Smooth muscle cell (in vitro differentiated cells): ENCODE data around the gene NANOS3. TPM values are rescaled to one million over a fixed set of nuclear protein-coding genes. Genes with fewer than 3 reads are reported as not detected.

Source experiments
- DNase-seq: peaks from one replicate; lab custom pipeline; 2025; ENCODE audit not compliant: unreplicated experiment; lab: John Stamatoyannopoulos, UW
- H2AFZ ChIP-seq: fragments of 200-600 bp; sonication (generic); 2 replicates; pipeline ENCODE4 v1.6.0; 2016; ENCODE audit warnings: antibody characterized with exemption, low read depth, mild to moderate bottlenecking
- H3F3A ChIP-seq: fragments of 200-600 bp; sonication (generic); 2 replicates; pipeline ENCODE4 v1.6.0; 2017; ENCODE audit warnings: antibody characterized with exemption, low read depth
- H3K27ac ChIP-seq: fragments of 200-600 bp; sonication (generic); 2 replicates; pipeline ENCODE4 v1.5.1; 2016; ENCODE audit warnings: low read depth, mild to moderate bottlenecking
- H3K27me3 ChIP-seq: fragments of 200-600 bp; sonication (generic); 2 replicates; pipeline ENCODE4 v1.6.1; 2016; ENCODE audit warnings: low read depth, mild to moderate bottlenecking
- H3K36me3 ChIP-seq: fragments of 200-600 bp; sonication (generic); 2 replicates; pipeline ENCODE4 v1.5.1; 2016; ENCODE audit warnings: low read depth
- H3K4me1 ChIP-seq: fragments of 200-600 bp; sonication (generic); 2 replicates; pipeline ENCODE4 v1.5.1; 2016; ENCODE audit warnings: low read depth
- H3K4me2 ChIP-seq: fragments of 200-600 bp; sonication (generic); 2 replicates; pipeline ENCODE4 v1.6.0; 2016; ENCODE audit warnings: mild to moderate bottlenecking
- H3K4me3 ChIP-seq: fragments of 200-600 bp; sonication (generic); 2 replicates; pipeline ENCODE4 v1.5.1; 2016; ENCODE audit warnings: mild to moderate bottlenecking
- H3K79me2 ChIP-seq: fragments of 200-600 bp; sonication (generic); 2 replicates; pipeline ENCODE4 v1.6.0; 2016; ENCODE audit warnings: low read depth, mild to moderate bottlenecking
- H3K9ac ChIP-seq: fragments of 200-600 bp; sonication (generic); 2 replicates; pipeline ENCODE4 v1.6.0; 2016; ENCODE audit warnings: low read depth
- H3K9me3 ChIP-seq: fragments of 200-600 bp; sonication (generic); replicated peaks from 2 replicates; pipeline ENCODE4 v1.5.1; 2016; ENCODE audit warnings: low read depth
- H4K20me1 ChIP-seq: fragments of 200-600 bp; sonication (generic); 2 replicates; pipeline ENCODE4 v1.6.0; 2016; ENCODE audit warnings: low read depth
- CTCF ChIP-seq: fragments of 200-600 bp; sonication (generic); IDR thresholded peaks from 2 replicates; pipeline ENCODE4 v1.5.1; 2017; ENCODE audit warnings: borderline replicate concordance, mild to moderate bottlenecking, antibody characterized with exemption; ENCODE audit not compliant: insufficient read depth, poor library complexity, severe bottlenecking
- WGBS: methylation state at CpG from one replicate; pipeline ENCODE4 v1.1.7; 2016; ENCODE audit warnings: low lambda C conversion rate; 5-methylcytosine and 5-hydroxymethylcytosine counted together
- polyA plus RNA-seq: library from polyadenylated mRNA; unstranded; fragments of >200 nt; fragmentation: Nextera tagmentation; extraction: Ambion mirVana; gene quantifications from 2 replicates; pipeline ENCODE4 v1.2.1, GENCODE V29; 2016
- total RNA-seq: library from RNA; depleted of rRNA; stranded (reverse); fragments of >200 nt; gene quantifications from 2 replicates; pipeline ENCODE4 v1.2.3, GENCODE V29; 2014

The NANOS3 gene
- total and polyA plus RNA-seq, 2 experiments from 2014 or later: 2.7 TPM; not detected in 1

- Histone ChIP-seq H4K20me1 (no peaks in the 10 kb centered on the region), H3K79me2 (no peaks in the 10 kb centered on the region), H2AFZ (no peak overlapping the region), H3K4me1 (peaks cover 13% of the 10 kb centered on the region), H3K9me3 (no peaks in the 10 kb centered on the region), H3K4me2 (peak overlapping the region; percentile 84), H3K36me3 (no peaks in the 10 kb centered on the region), H3K4me3 (peak overlapping the region; percentile 44), H3F3A (peaks cover 4% of the 10 kb centered on the region), H3K27ac (peak overlapping the region; percentile 86), H3K27me3 (no peaks in the 10 kb centered on the region), H3K9ac (peak overlapping the region; percentile 76)
- peak; percentile 96 for TF ChIP-seq CTCF
- WGBS: 8% methylated on average over 26 of the region's 27 CpGs
- peak; percentile 92 for DNase-seq
Observed at GRCh38 chr19:13861714-13862531, 15.0 kb upstream of the NANOS3 start.

GRCh38 chr19:13864046-13864666 is 12.8 kb upstream of the NANOS3 start:
- Histone ChIP-seq H3K4me2 (no peak overlapping the region), H3K27me3 (no peaks in the 10 kb centered on the region), H3K4me1 (peaks cover 13% of the 10 kb centered on the region), H3K79me2 (no peaks in the 10 kb centered on the region), H4K20me1 (no peaks in the 10 kb centered on the region), H3K9me3 (no peaks in the 10 kb centered on the region), H2AFZ (no peak overlapping the region), H3K27ac (no peak overlapping the region), H3K4me3 (no peak overlapping the region), H3K9ac (no peak overlapping the region), H3K36me3 (no peaks in the 10 kb centered on the region), H3F3A (no peaks in the 10 kb centered on the region)
- no peak for TF ChIP-seq CTCF
- 75% methylated on average over 13 of the region's 13 CpGs for WGBS
- no peak for DNase-seq

GRCh38 chr19:13864667-13865570 is 12.0 kb upstream of the NANOS3 start:
- no peaks in the 10 kb centered on the region for H3K27me3 ChIP-seq
- H3F3A ChIP-seq: no peaks in the 10 kb centered on the region
- peak overlapping the region; percentile 81 for H3K4me3 ChIP-seq
- H3K79me2 ChIP-seq: no peaks in the 10 kb centered on the region
- H3K4me1 ChIP-seq: peaks cover 13% of the 10 kb centered on the region
- H3K27ac ChIP-seq: no peak overlapping the region
- no peak for DNase-seq
- no peaks in the 10 kb centered on the region for H3K9me3 ChIP-seq
- no peak for TF ChIP-seq CTCF
- 42% methylated on average over 21 of the region's 113 CpGs for WGBS
- H3K36me3 ChIP-seq: no peaks in the 10 kb centered on the region
- H2AFZ ChIP-seq: no peak overlapping the region
- H3K9ac ChIP-seq: no peak overlapping the region
- no peaks in the 10 kb centered on the region for H4K20me1 ChIP-seq
- peak overlapping the region; percentile 98 for H3K4me2 ChIP-seq
